ENCODE measurements around the gene GJE1. TPM values are rescaled to one million over a fixed set of nuclear protein-coding genes. Genes with fewer than 3 reads are reported as not detected.
"Not testable (repeated sequence)": the region's sequence is repeated elsewhere in the genome, so short reads cannot be mapped to it uniquely, and the experiment has no call there.

Gene GJE1
- total RNA-seq, result not detected

- intact Hi-C loops (cut with DNase I; ENCODE audit: low total_unique reads), result no loop called here
- no peak within 1 kb of the TSS for H3K4me3 ChIP-seq (ENCODE audit: low read depth, poor library complexity, severe bottlenecking)
- DNase-seq (ENCODE audit: low spot score in 2 of 2), result no peak
- TF ChIP-seq CTCF (IDR thresholded peaks at IDR 0.05) (no peak), POLR2A (IDR thresholded peaks at IDR 0.05) (no peak)
- WGBS, 2 donors, result 44 to 53% methylated on average over 1 of the region's 1 CpG
Measured at GRCh38 chr6:142132625-142133024, at the start of gene GJE1. Gene GJE1, plus strand, starts transcription at chr6:142132925. Its CDS starts 234 bp downstream, at chr6:142133159.

- no peak overlapping the region for H3K4me3 ChIP-seq (ENCODE audit: low read depth, poor library complexity, severe bottlenecking)
- WGBS, 2 donors, result 15 to 18% methylated on average over 34 to 49 of the region's 49 CpGs
- TF ChIP-seq POLR2A (IDR thresholded peaks at IDR 0.05), result no peak
- TF ChIP-seq CTCF (IDR thresholded peaks at IDR 0.05), result no peak
- DNase-seq (ENCODE audit: low spot score in 2 of 2), result no peak
- intact Hi-C loops (cut with DNase I; ENCODE audit: low total_unique reads), result no loop called here
Measured at GRCh38 chr6:142087950-142088857, 44.5 kb upstream of the GJE1 start.

GRCh38 chr6:142088858-142089216 is 43.9 kb upstream of the GJE1 start:
- WGBS, 2 donors, result 4 to 7% methylated on average over 14 of the region's 14 CpGs

GRCh38 chr6:142104820-142105219 is 27.9 kb upstream of the GJE1 start:
- intact Hi-C loops (cut with DNase I; ENCODE audit: low total_unique reads), result loop anchor here (5.0 kb wide), 1 partner anchor 107 kb away; no protein-coding TSS in a partner anchor
- DNase-seq (ENCODE audit: low spot score in 2 of 2); H3K4me3 ChIP-seq (ENCODE audit: low read depth, poor library complexity, severe bottlenecking): not testable (repeated sequence)
- WGBS, 2 donors, result 80 to 92% methylated on average over 5 of the region's 5 CpGs

More at GRCh38 chr6:142088858-142089216, 43.9 kb upstream of the GJE1 start:
- no peak for DNase-seq (ENCODE audit: low spot score in 2 of 2)
- no peak overlapping the region for H3K4me3 ChIP-seq (ENCODE audit: low read depth, poor library complexity, severe bottlenecking)
- intact Hi-C loops (cut with DNase I; ENCODE audit: low total_unique reads), result no loop called here
- no peak for TF ChIP-seq CTCF (IDR thresholded peaks at IDR 0.05)

GRCh38 chr6:142110820-142111219 is 21.9 kb upstream of the GJE1 start:
- intact Hi-C loops (cut with DNase I; ENCODE audit: low total_unique reads); H3K4me3 ChIP-seq (ENCODE audit: low read depth, poor library complexity, severe bottlenecking); DNase-seq (ENCODE audit: low spot score in 2 of 2): not testable (repeated sequence)
- 84 to 87% methylated on average over 9 of the region's 9 CpGs for WGBS, 2 donors

GRCh38 chr6:142112451-142113061 is 20.2 kb upstream of the GJE1 start:
- no peak for TF ChIP-seq CTCF (IDR thresholded peaks at IDR 0.05)
- TF ChIP-seq POLR2A (IDR thresholded peaks at IDR 0.05), result no peak
- 0 to 1% methylated on average over 4 of the region's 4 CpGs for WGBS, 2 donors
- peak; percentile 71 to 85 for DNase-seq (ENCODE audit: low spot score in 2 of 2)
- intact Hi-C loops (cut with DNase I; ENCODE audit: low total_unique reads), result no loop called here
- H3K4me3 ChIP-seq (ENCODE audit: low read depth, poor library complexity, severe bottlenecking), result no peak overlapping the region
